GM18505 (cell line): ENCODE data around the gene TEX36.

Experiments used
- ATAC-seq: cut with Tn5 transposase; IDR thresholded peaks from one replicate; pipeline ENCODE4 v1.9.1; 2021; ENCODE audit not compliant: unreplicated experiment
- POLR2A ChIP-seq: IDR thresholded peaks from 4 replicates; pipeline ENCODE4 v1.6.1; 2011; ENCODE audit warnings: borderline replicate concordance; ENCODE audit not compliant: insufficient read depth, insufficient read length; ENCODE audit errors: extremely low read depth

Gene TEX36

GRCh38 chr10:125606414-125607010, 76.5 kb downstream of the TEX36 start:
- ATAC-seq: no peak
- TF ChIP-seq POLR2A: no peak
